ENCODE results near the gene KCNK7.
A peak's percentile ranks its signal among the peaks of the same experiment; 100 is the strongest.
"Not testable (repeated sequence)": the region's sequence is repeated elsewhere in the genome, so short reads cannot be mapped to it uniquely, and the experiment has no call there.

KCNK7 gene, protein sequence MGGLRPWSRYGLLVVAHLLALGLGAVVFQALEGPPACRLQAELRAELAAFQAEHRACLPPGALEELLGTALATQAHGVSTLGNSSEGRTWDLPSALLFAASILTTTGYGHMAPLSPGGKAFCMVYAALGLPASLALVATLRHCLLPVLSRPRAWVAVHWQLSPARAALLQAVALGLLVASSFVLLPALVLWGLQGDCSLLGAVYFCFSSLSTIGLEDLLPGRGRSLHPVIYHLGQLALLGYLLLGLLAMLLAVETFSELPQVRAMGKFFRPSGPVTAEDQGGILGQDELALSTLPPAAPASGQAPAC

DNA sequence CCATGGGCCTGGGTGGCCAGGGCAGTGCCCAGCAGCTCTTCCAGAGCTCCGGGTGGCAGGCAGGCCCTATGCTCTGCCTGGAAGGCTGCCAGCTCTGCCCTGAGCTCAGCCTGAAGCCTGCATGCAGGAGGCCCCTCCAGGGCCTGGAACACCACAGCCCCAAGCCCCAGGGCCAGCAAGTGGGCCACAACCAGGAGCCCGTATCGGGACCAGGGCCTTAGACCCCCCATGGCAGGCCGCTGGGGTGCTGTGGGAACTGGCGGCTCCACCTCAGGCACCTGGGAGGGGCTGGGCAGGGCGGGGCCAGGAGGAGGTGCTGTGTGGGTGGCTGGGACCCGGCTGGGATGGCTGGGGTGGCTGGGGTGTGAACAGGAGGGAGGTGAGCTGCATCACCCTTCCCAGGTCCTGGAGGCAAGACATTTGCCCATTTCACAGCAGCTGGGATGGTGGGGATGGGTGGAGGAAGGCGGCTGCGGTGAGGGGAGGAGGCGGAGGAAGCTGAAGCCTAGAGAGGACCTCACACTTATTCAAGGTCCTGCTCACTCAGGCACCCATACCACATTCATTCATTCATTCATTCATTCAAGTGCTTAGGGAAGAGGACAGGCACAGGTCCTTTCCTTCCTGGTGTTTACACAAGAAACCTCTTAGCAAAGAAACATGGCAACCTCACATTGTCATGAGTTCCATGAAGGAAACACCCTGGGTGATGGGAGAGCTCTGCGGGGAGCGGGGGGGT is at the start of gene KCNK7:
Gene KCNK7, minus strand, starts transcription at position 258 of the 739 bp plus-strand sequence. Its CDS starts 28 bp downstream, at position 230.
- no peak for DNase-seq (ENCODE audit: low read depth)

DNA sequence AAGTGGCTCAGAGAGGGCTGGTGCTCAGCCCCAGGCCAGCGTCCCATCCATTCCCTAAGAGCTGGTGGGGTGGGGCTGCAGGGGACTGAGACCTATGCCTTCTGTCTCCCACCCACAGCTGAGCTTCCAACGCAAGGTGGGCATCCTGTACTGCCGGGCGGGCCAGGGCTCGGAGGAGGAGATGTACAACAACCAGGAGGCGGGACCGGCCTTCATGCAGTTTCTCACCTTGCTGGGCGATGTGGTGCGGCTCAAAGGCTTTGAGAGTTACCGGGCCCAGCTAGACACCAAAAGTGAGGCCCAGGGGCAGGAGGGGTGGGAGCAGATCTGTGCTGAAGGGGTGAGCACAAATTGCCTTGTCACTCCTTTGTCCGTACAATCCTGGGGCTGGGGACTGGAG is 49.2 kb upstream of the KCNK7 start:
- no peak for DNase-seq (ENCODE audit: low read depth)

DNA sequence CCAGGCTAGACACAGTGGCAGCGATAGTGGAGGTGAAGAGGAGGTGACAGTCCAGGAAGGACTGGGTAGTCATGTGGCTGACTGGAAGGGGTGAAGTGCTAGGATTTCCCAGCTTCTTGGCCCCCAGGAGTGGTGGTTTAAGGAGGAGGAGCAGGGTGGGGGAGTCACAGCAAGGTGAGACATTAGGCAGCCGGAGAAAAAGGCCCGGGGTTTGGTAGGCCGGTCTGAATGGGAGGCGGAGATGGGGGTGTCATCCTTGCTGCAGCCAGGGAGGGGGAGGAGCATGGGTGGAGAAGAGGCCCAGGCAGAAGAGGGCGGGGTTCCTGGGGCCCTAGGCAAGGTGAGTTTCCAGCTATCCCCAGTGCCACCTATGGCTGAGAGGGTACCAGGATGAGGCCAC is 48.4 kb upstream of the KCNK7 start:
- DNase-seq (ENCODE audit: low read depth): no peak

DNA sequence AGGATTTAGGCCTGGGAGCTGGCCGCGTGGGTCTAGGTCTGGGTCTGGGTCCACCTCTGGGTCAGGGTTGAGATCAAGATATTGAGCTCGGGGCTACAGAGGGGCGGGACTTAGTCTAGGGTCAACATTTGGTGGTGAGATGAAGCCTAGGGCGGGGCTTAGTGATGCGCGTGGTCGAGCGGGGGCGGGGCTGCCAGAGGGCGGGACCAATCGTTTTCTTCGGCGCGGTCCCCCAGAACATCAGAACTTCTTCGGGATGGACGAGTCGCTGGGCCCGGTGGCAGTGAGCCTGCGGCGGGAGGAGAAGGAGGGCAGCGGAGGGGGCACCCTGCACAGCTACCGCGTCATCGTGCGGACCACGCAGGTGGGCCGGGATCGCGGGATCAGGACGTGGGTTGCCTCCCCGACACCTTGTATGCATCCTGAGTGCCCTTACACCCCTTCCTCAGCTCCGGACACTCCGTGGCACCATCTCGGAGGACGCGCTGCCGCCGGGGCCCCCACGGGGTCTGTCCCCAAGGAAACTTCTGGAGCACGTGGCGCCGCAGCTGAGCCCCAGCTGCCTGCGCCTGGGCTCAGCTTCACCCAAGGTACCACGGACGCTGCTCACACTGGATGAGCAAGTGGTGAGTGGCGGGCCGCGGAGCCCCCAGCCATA is 46.5 kb upstream of the KCNK7 start:
- DNase-seq (ENCODE audit: low read depth): no peak

DNA sequence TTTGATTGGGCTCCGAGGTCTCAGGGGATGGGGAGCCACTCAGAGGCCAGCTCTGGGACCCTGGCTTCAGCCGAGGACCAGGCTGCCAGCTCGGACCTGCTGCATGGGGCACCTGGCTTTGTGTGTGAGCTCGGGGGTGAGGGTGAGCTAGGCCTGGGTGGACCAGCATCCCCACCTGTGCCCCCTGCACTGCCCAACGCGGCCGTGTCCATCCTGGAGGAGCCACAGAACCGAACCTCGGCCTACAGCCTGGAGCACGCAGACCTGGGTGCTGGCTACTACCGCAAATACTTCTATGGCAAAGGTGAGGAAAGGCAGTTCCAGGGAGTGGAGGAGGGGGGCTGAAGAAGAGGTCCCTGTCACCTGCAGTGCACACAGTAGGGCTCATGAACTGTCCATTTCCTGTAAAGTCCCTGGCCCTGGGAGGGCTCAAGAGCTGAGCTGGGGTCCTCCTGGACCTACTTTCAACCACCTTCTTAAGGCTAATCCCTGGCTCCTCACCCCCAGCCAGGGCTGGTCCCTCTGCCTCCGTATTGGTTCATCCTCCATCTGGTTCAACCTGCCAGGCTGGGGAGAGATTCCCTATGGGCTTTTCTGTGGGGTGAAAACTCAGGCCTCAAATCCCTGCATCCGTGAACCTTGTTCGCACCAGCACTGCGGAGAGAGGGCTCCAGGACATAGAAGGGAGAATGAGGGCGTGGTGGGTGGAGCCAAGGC is 45.9 kb upstream of the KCNK7 start:
- DNase-seq (ENCODE audit: low read depth): no peak

DNA sequence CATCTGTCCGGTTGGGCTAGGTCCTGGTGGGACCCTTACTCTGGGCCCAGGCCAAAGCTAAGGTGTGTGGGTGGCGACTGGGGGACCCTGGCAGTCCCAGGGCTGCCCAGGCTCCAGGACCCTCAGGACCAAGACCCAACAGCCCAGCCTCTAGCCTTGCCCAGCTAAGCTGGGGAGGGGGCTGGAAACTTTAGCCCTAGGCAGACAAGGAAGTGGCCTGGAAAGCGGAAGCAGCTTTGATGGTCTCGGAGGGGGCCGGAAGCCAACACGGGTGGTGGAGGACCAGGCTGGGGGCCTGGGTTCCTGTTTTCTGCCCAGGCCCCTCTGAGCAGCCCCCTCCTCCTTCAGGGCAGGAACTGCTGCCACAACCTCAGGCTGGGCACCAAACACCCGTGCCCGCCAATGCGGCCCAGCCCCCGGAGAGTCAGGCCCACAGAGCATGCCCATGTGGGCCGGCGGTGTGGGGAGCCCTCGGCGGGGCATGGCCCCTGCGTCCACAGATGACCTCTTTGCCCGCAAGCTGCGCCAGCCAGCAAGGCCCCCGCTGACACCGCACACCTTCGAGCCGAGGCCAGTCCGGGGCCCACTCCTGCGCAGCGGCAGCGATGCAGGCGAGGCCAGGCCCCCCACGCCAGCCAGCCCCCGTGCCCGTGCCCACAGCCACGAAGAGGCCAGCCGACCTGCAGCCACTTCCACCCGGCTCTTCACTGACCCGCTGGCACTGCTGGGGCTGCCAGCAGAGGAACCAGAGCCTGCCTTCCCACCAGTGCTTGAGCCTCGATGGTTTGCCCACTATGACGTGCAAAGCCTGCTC is 45.1 kb upstream of the KCNK7 start:
- no peak for DNase-seq (ENCODE audit: low read depth)

DNA sequence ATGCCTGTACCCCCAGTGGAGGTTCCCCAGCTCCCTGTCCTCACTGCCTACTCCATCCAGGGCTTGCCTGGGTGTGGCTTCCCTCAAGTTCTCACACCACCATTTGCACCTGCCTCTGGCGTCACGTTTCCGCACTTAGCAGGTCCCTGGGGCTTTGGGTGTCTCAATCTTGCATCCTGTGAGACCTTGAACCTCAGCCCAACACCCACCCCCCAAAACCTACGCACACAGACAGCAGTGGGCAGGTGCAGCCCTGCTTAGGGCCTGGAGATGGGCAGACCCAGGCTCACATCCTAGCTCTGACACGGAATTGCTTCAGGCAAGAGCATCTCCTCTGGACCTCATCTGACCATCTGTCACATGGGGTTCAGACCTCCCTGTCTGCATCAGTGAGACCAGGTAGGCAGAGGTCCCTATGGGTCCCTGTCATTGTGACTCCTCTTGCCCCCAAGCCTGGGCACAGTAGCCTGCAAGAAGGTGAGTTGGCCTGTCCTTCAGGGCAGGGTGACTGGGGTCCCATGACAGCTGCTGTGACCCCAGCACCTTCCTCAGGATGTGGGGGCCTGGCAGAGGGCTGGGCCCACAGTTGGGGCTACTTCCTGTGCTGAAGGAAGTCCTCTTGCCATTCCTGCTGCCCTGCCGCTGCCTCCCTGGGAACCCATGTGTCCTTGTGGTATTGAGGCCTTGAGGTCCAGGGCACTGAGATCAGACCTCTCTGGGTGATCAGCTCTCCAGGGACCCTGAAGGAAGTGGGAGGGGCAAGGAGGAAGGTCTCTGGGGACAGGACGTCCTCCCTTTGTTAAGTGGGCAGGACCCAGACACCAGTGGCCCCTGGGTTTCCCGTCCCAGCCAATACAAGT is 44.3 kb upstream of the KCNK7 start:
- DNase-seq (ENCODE audit: low read depth): no peak

DNA sequence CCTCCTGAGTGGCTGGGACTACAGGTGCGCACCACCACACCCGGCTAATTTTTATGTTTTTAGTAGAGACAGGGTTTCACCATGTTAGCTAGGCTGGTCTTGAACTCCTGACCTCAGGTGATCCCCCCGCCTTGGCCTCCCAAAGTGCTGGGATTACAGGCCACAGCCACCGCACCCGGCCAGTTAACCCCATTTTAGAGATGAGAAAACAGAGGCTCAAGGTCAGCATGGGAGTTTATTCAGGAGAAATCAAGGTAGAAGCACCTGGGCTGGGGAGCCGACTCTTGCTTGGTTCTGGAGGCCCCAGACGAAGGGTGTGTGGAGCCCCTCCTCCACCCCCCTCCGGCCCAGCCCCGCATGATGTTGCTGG is 43.6 kb upstream of the KCNK7 start:
- not testable (repeated sequence) for DNase-seq (ENCODE audit: low read depth)

DNA sequence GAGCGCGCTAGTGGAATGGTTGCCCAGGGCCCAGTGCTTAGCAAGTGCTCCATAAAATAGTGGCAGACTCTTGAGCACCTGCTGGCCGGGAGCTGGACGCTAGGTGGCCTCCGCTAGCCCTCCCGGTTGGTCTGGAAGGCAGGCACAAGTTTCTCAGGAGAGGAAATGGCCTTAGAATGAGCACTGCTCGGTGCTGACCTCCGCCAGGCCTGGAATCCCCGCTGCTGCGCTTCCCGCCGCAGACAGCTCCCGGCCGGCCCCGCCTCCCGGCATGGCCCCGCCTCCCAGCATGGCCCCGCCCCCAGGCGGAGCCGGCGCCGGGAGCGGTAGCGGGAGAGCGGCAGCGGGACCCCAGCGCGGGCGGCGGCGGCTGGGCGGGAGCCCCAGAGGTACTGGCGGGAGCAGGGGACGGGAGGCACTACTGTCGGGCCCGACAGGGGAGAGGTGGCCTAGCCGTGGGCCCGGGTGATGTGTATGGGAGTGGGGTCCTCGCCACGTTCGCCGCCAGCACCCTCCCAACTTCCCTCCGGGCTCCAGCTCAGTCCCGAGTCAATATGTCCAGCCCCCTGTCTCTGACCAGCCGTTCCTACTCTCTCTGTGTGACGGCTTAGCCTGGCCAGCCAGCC is 42.3 kb upstream of the KCNK7 start, which contains the start of gene SIPA1:
Gene SIPA1, plus strand, starts transcription at position 308 of the 626 bp plus-strand sequence. CDS start 2,821 bp downstream, outside the sequence.
- peak; percentile 90 for DNase-seq (ENCODE audit: low read depth)

DNA sequence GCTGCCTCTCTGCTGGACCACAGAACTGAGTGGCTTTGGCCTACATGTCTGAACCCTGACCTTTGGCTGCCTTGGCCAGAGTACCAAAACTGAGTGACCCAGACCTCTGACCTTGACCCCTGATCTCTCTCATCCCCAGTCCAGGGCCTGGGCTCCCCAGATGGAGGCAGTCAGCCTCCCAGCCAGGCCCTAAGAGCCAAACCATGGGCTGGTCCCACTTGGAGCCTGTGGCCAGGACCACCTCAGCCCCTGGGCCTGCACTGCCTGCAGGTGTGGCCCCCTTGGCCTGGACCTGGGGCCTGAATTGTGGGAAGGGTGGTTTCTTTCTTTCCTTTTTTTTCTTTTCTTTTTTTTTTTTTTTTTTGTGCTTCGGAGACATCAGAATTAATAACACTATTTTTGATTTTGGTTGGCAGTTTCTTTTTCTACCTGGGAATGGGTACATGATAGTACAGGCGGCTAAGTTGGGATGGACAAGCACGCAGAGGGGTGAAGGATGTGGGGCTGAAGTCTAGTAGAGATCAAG is 41.5 kb upstream of the KCNK7 start:
- DNase-seq (ENCODE audit: low read depth): no peak

DNA sequence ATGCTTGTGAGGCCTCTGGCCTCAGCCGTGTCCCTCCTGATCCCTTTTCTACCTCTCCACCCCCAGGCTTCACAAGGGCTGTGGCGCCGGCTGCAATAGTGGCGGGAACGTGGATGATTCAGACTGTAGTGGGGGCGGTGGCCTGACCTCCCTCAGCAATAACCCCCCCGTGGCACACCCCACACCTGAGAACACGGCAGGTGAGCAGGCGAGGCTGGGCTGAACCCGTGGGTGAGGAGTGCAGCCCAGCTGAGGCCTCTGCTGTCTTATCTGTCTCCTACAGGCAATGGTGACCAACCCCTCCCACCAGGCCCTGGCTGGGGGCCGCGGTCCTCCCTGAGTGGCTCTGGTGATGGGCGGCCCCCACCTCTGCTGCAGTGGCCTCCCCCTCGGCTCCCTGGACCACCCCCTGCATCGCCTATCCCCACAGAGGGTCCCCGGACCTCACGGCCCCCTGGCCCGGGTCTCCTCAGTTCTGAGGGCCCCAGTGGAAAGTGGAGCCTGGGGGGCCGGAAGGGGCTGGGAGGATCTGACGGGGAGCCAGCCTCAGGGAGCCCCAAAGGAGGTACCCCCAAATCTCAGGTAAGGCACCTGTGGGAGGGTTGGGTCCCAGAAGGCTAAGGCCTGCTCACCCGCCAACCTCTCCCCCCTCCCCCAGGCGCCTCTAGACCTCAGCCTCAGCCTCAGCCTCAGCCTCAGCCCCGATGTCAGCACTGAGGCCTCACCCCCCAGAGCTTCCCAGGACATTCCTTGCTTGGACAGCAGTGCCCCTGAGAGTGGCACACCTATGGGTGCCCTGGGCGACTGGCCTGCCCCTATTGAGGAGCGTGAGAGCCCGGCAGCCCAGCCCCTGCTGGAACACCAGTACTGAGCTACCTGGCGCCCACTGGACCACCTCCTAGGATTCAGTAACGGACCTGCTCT is 40.8 kb upstream of the KCNK7 start:
- DNase-seq (ENCODE audit: low read depth): no peak

DNA sequence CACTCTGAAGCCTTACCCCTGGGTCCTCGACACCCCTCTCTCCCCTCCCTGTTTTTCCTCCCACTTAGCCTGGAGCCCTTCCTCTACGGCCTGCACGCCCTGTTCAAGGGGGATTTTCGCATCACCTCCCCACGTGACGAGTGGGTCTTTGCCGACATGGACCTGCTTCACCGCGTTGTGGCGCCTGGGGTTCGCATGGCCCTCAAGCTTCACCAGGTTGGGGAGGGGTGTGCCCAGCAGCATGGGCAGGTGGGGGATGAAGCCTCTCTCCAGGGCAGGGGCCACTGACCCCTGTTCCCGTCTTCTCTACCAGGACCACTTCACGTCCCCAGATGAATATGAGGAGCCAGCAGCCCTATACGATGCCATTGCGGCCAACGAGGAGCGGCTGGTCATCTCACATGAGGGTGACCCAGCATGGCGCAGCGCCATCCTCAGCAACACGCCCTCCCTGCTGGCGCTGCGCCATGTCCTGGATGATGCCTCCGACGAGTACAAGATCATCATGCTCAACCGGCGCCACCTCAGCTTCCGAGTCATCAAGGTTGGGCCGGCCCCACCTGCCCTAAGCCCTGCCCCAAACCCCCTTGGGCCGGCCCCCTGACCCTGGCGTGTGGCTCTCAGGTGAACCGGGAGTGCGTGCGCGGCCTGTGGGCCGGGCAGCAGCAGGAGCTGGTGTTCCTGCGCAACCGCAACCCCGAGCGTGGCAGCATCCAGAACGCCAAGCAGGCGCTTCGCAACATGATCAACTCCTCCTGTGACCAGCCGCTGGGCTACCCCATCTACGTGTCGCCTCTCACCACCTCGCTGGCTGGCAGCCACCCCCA is 39.5 kb upstream of the KCNK7 start:
- no peak for DNase-seq (ENCODE audit: low read depth)

DNA sequence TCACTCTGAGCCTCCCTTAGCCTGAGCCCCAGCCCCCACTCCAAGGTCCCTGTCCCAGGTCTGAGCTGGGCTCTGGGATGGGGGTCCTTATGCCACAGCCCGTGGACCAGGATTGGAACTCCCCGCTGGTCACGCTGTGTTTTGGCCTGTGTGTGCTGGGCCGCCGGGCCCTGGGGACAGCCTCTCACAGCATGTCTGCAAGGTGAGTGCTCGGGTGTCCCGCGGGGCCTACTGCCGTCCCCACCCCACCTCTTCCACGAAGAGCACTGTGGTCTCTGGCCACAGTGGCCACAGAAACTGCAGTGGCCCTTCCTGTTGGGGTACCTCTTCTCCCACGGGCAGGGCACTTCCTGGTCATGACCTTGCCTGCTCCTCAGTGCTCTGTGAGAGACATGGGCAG is 38.8 kb upstream of the KCNK7 start:
- no peak for DNase-seq (ENCODE audit: low read depth)

DNA sequence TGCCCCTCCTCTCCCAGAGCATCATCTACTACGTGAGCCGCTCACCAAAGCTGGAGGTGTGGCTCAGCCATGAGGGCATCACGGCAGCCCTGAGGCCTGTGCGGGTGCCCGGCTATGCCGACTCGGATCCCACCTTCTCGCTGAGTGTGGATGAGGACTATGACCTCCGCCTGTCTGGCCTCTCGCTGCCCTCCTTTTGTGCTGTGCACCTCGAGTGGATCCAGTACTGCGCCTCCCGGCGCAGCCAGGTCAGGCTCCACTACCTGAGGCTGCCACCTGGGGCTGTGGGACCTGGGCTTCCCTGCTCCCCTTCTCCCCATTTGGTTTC is 38.5 kb upstream of the KCNK7 start:
- no peak for DNase-seq (ENCODE audit: low read depth)

DNA sequence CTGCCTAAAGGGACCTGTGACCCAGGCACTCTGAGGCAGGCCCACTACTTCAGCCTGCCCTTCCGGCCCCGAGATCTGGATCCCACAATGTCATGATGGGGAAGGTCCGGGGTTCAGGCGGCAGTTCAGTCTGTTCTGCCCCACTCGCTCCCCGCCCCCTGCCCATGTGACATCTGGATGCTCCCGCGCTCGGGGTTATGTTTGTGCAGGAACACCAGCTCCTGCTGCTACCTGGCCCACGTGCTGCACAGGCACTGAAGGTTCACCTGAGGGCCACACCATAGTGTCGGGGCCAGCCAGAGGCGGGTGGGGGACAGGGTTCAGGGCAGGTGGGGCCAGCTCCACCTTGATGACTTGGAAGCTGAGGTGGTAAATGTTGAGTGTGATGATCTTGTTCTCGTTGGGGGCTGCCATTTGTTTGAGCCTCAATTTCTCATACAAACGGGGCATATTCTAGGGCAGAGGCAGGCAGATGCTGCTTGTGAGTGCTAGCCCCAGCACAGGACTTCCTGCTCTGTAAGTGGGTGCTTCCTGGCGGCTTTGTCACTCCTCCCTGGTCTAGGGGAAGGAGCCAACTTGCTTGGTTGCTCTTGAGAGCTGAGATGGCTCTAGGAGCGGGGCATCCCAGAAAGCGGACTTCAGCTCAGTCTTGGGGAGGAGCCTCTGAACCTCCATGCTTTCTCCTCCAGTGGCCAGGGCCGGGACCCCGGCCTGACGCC is 37.9 kb upstream of the KCNK7 start:
- no peak for DNase-seq (ENCODE audit: low read depth)

DNA sequence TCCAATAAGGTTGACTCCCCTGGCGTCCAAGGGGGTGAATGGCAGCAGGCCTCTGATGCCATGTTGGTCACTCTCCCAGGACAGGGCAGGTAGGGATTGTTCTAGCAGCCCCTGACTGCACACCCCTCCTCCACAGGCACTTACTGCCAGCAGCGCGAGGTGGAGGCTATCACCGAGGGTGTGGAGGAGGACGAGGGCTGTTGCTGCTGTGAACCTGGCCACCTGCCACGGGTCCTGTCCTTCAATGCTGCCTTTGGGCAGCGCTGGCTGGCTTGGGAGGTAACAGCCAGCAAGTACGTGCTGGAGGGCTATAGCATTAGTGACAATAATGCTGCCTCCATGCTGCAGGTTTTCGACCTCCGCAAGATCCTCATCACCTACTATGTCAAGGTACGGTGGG is 34.6 kb upstream of the KCNK7 start:
- DNase-seq (ENCODE audit: low read depth): no peak

DNA sequence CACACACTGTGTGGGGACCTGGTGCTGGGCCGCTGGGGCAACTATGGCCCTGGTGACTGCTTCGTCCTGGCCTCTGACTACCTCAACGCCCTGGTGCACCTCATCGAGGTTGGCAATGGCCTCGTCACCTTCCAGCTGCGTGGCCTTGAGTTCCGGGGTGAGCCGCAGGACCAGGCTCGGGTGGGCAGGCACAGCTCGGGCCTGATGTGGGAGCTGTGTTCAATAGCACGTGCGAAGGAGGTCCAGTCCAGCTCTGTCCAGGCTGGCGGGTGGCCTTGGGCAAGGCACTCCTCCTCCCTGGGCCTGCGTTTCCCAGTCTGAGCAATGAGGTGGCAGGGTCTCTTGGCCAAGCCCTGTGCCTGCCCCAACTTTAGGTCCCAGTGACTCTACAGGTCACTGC is 34.0 kb upstream of the KCNK7 start:
- no peak for DNase-seq (ENCODE audit: low read depth)

Measured in iris pigment epithelial cell (primary cell).